ENCODE measurements around the gene HDGFL3. TPM values are rescaled to one million over a fixed set of nuclear protein-coding genes. Genes with fewer than 3 reads are reported as not detected.

Gene HDGFL3
- total and polyA plus RNA-seq, 10 of the 15 experiments (the other 5 are each of a cell fraction or from before 2014, with no cell fraction given), result 5.6 to 40.6 (median 15.8) TPM

DNA sequence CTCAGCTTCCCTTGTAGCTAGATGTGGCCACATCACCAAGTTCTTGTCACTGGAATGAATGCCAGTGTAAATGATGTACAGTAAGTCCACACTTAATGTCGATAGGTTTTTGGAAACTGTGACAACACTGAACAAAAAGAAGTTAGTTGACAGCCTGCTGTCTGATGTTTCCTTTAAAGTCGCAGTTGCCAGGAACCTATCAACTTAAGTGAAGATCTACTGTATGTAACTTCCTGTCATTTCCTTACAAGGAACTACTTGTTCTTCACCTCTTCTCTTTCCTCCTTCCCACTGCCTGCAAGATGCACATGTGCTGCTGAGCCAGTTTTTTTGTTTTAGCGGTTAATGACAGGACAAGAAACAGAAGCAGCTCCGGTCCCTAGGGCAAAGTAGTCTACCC, 44.6 kb downstream of the HDGFL3 start (continued):
- no peak for TF ChIP-seq PML (IDR thresholded peaks at IDR 0.05; ENCODE audit: low read length)

DNA sequence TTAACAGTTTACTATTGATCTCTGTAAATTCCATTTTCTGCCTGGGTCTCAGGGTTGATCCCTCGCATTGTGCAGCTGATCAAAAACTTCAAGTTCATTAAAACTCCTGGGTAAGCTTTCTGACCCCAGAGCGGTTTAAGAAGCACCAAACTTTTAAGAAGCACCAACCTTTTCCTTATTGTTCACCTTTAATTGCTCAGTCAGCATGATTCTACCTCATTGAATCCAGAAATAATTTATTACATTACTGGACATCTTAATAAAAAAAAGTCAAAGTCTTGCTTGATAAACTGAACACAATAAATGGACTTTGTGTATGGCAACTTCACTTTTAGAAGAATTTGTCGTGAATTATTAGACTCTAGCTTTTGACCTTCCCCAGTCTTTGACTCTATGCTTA, 46.9 kb downstream of the HDGFL3 start:
- Histone ChIP-seq H3K27me3 (replicated peaks in 1 of 2; ENCODE audit: control insufficient read depth in 2 of 2, insufficient read depth in 2 of 2, low read length in 1 of 2) (no peaks in the 10 kb centered on the region), H3K27ac (ENCODE audit: control insufficient read depth, insufficient read depth) (no peak overlapping the region), H3K9me3 (replicated peaks; ENCODE audit: control insufficient read depth, insufficient read depth, low read length) (no peaks in the 10 kb centered on the region), H3K79me2 (ENCODE audit: control insufficient read depth, insufficient read depth, low read length) (peaks cover 9% of the 10 kb centered on the region), H3K4me3 (no peak overlapping the region), H4K20me1 (ENCODE audit: control insufficient read depth, insufficient read depth) (no peaks in the 10 kb centered on the region), H3K4me2 (ENCODE audit: control insufficient read depth, insufficient read depth) (no peak overlapping the region), H3K9ac (ENCODE audit: control insufficient read depth, insufficient read depth, low read length) (no peak overlapping the region), H3K36me3 (ENCODE audit: control insufficient read depth in 2 of 2, insufficient read depth in 2 of 2, low read length in 1 of 2) (peaks cover 2 to 8% of the 10 kb centered on the region in 2 experiments; a peak in 2 of 4 replicates), H2AFZ (ENCODE audit: control insufficient read depth, low read depth, low read length) (no peak overlapping the region), H3K4me1 (ENCODE audit: control insufficient read depth, insufficient read depth, low read length) (no peaks in the 10 kb centered on the region)
- intact Hi-C loops (cut with micrococcal nuclease; ENCODE audit: unreplicated experiment), result no loop called here
- no TSS peak for BruUV-seq (replicated peaks)
- TF ChIP-seq, protein P1, sequence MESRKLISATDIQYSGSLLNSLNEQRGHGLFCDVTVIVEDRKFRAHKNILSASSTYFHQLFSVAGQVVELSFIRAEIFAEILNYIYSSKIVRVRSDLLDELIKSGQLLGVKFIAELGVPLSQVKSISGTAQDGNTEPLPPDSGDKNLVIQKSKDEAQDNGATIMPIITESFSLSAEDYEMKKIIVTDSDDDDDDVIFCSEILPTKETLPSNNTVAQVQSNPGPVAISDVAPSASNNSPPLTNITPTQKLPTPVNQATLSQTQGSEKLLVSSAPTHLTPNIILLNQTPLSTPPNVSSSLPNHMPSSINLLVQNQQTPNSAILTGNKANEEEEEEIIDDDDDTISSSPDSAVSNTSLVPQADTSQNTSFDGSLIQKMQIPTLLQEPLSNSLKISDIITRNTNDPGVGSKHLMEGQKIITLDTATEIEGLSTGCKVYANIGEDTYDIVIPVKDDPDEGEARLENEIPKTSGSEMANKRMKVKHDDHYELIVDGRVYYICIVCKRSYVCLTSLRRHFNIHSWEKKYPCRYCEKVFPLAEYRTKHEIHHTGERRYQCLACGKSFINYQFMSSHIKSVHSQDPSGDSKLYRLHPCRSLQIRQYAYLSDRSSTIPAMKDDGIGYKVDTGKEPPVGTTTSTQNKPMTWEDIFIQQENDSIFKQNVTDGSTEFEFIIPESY (IDR thresholded peaks at IDR 0.05), result no peak
- TF ChIP-seq, protein P2, sequence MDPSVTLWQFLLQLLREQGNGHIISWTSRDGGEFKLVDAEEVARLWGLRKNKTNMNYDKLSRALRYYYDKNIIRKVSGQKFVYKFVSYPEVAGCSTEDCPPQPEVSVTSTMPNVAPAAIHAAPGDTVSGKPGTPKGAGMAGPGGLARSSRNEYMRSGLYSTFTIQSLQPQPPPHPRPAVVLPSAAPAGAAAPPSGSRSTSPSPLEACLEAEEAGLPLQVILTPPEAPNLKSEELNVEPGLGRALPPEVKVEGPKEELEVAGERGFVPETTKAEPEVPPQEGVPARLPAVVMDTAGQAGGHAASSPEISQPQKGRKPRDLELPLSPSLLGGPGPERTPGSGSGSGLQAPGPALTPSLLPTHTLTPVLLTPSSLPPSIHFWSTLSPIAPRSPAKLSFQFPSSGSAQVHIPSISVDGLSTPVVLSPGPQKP (IDR thresholded peaks at IDR 0.05; ENCODE audit: low read depth, low read length), result no peak
- TF ChIP-seq PML (IDR thresholded peaks at IDR 0.05; ENCODE audit: low read length), result no peak
- TF ChIP-seq RBBP5 (conservative IDR thresholded peaks at IDR 0.05), result no peak
- TF ChIP-seq, protein P3, sequence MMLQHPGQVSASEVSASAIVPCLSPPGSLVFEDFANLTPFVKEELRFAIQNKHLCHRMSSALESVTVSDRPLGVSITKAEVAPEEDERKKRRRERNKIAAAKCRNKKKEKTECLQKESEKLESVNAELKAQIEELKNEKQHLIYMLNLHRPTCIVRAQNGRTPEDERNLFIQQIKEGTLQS (IDR thresholded peaks at IDR 0.05; ENCODE audit: borderline replicate concordance, extremely low read depth, low read depth, low read length), result no peak
- TF ChIP-seq, protein P4, sequence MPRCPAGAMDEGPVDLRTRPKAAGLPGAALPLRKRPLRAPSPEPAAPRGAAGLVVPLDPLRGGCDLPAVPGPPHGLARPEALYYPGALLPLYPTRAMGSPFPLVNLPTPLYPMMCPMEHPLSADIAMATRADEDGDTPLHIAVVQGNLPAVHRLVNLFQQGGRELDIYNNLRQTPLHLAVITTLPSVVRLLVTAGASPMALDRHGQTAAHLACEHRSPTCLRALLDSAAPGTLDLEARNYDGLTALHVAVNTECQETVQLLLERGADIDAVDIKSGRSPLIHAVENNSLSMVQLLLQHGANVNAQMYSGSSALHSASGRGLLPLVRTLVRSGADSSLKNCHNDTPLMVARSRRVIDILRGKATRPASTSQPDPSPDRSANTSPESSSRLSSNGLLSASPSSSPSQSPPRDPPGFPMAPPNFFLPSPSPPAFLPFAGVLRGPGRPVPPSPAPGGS (IDR thresholded peaks at IDR 0.05; ENCODE audit: borderline replicate concordance, insufficient read depth, low read depth, low read length, poor library complexity, severe bottlenecking), result no peak
- TF ChIP-seq RCOR1 (conservative IDR thresholded peaks at IDR 0.05; ENCODE audit: low read depth, low read length), result no peak
- TF ChIP-seq, protein P5, sequence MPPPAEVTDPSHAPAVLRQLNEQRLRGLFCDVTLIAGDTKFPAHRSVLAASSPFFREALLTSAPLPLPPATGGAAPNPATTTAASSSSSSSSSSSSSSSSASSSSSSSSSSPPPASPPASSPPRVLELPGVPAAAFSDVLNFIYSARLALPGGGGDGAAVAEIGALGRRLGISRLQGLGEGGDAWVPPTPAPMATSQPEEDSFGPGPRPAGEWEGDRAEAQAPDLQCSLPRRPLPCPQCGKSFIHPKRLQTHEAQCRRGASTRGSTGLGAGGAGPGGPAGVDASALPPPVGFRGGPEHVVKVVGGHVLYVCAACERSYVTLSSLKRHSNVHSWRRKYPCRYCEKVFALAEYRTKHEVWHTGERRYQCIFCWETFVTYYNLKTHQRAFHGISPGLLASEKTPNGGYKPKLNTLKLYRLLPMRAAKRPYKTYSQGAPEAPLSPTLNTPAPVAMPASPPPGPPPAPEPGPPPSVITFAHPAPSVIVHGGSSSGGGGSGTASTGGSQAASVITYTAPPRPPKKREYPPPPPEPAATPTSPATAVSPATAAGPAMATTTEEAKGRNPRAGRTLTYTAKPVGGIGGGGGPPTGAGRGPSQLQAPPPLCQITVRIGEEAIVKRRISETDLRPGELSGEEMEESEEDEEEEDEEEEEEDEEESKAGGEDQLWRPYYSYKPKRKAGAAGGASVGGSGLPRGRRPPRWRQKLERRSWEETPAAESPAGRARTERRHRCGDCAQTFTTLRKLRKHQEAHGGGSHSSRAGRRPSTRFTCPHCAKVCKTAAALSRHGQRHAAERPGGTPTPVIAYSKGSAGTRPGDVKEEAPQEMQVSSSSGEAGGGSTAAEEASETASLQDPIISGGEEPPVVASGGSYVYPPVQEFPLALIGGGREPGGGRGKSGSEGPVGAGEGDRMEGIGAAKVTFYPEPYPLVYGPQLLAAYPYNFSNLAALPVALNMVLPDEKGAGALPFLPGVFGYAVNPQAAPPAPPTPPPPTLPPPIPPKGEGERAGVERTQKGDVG (CRISPR knock-in tag; IDR thresholded peaks at IDR 0.05), result no peak
- in situ Hi-C loops (cut with MboI), result loop anchor here (5.0 kb wide), 1 partner anchor 48 kb away; no protein-coding TSS in a partner anchor
- FAIRE-seq (no peak), ATAC-seq (no peak), DNase-seq (ENCODE audit: low read depth, low spot score) (no peak)
- 45% methylated on average over 3 of the region's 3 CpGs for WGBS (ENCODE audit: insufficient coverage, insufficient replicate concordance, low lambda C conversion rate, missing lambda C conversion rate)
- SMC1A ChIA-PET (ENCODE audit: uncharacterized antibody, unreplicated experiment), result no interaction called here
- RAD21 ChIA-PET (ENCODE audit: unreplicated experiment), result no interaction called here
- CTCF ChIA-PET, result interaction anchor here (0.6 to 3.1 kb wide), 5 partner anchors 29 to 630 kb away, joined by 3 to 11 read pairs (median 3); partner anchors contain the start of gene C15orf40
- POLR2A ChIA-PET, result no interaction called here
